Measurements from ENCODE around the gene NKX3-2.

- TF ChIP-seq CTCF (IDR thresholded peaks at IDR 0.05) = no peak
- no peak for TF ChIP-seq POLR2A (IDR thresholded peaks at IDR 0.05)
These were observed 16.9 kb downstream of the NKX3-2 start for GRCh38 chr4:13527192-13527980.

All from testis (tissue), 2 donors.